OCI-LY7 (cell line): ENCODE data around the gene ERCC6L. TPM values are rescaled to one million over a fixed set of nuclear protein-coding genes. Genes with fewer than 3 reads are reported as not detected.

Experiments used
- BruUV-seq: library from RNA; stranded (reverse); fragments of 400-500 nt; replicated peaks from 2 replicates; lab custom pipeline; 2021; lab: Mats Ljungman, UMichigan
- CTCF ChIA-PET: fragments of 300-600 bp; sonication (Branson Sonifier 250); formaldehyde crosslinking; loops from one replicate; lab custom pipeline; 2022; ENCODE audit warnings: antibody characterized with exemption; ENCODE audit not compliant: unreplicated experiment; lab: Charles Lee
- POLR2A ChIA-PET: fragments of 300-600 bp; sonication (Branson Sonifier 250); formaldehyde crosslinking; loops from one replicate; lab custom pipeline; 2022; ENCODE audit warnings: antibody characterized with exemption; lab: Charles Lee
- DNase-seq: peaks from one replicate; pipeline ENCODE4 v3.0.0-alpha.2; 2015; ENCODE audit warnings: low spot score
- H2AFZ ChIP-seq: fragments of 200-600 bp; sonication (generic), shearing (Covaris generic); 2 replicates; pipeline ENCODE4 v1.6.1; 2014; ENCODE audit warnings: mild to moderate bottlenecking, antibody characterized with exemption, low read length, moderate library complexity
- H3K27ac ChIP-seq: fragments of 200-600 bp; sonication (generic); 2 replicates; pipeline ENCODE4 v1.5.1; 2014; ENCODE audit warnings: mixed run types, low read depth, mild to moderate bottlenecking, moderate library complexity, low read length, inconsistent platforms; ENCODE audit not compliant: poor library complexity, severe bottlenecking
- H3K36me3 ChIP-seq: fragments of 200-600 bp; sonication (generic); 2 replicates; pipeline ENCODE4 v1.6.1; 2014; ENCODE audit warnings: mild to moderate bottlenecking, antibody characterized with exemption, low read length, moderate library complexity, mixed read lengths; ENCODE audit not compliant: insufficient read depth
- H3K4me1 ChIP-seq: fragments of 200-600 bp; sonication (generic); 2 replicates; pipeline ENCODE4 v1.5.1; 2014; ENCODE audit warnings: mild to moderate bottlenecking, low read length; ENCODE audit not compliant: insufficient read depth, poor library complexity, severe bottlenecking
- H3K4me2 ChIP-seq: fragments of 200-600 bp; sonication (generic); 2 replicates; pipeline ENCODE4 v1.6.1; 2014; ENCODE audit warnings: mild to moderate bottlenecking, low read length
- H3K4me3 ChIP-seq: fragments of 200-600 bp; sonication (generic); 2 replicates; pipeline ENCODE4 v1.5.1; 2014; ENCODE audit warnings: mild to moderate bottlenecking, low read depth, low read length; ENCODE audit not compliant: poor library complexity, severe bottlenecking
- H3K79me2 ChIP-seq: fragments of 200-600 bp; sonication (generic); 2 replicates; pipeline ENCODE4 v1.6.1; 2016; ENCODE audit warnings: low read depth, mild to moderate bottlenecking, low read length, moderate library complexity, mixed read lengths; ENCODE audit not compliant: insufficient read depth
- H3K9me2 ChIP-seq: fragments of 200-600 bp; sonication (generic); 2 replicates; pipeline ENCODE4 v1.6.1; 2016; ENCODE audit warnings: mild to moderate bottlenecking, low read length, mixed read lengths; ENCODE audit not compliant: insufficient read depth
- H3K9me3 ChIP-seq: fragments of 200-600 bp; sonication (generic); 2 replicates; pipeline ENCODE4 v1.6.1; 2014; ENCODE audit warnings: mild to moderate bottlenecking, mixed run types, low read length, mixed read lengths
- H4K20me1 ChIP-seq: fragments of 200-600 bp; sonication (generic); 2 replicates; pipeline ENCODE4 v1.6.1; 2014; ENCODE audit warnings: mild to moderate bottlenecking, antibody characterized with exemption, low read length, moderate library complexity, mixed read lengths; ENCODE audit not compliant: insufficient read depth
- EZH2phosphoT487 ChIP-seq: fragments of 200-600 bp; sonication (generic); IDR thresholded peaks from 2 replicates; pipeline ENCODE4 v1.6.1; 2018; ENCODE audit warnings: low read depth, borderline replicate concordance, mild to moderate bottlenecking, mixed run types, antibody characterized with exemption, low read length, moderate library complexity, mixed read lengths
- intact Hi-C: fragments of 100-400 bp; cut with micrococcal nuclease; formaldehyde crosslinking; loops from one replicate; pipeline ENCODE4 v1.10.0; 2022; ENCODE audit not compliant: unreplicated experiment
- total RNA-seq, 2 experiments: library from RNA; depleted of rRNA in 1 of 2; stranded (reverse); fragments of >200 nt in 1 of 2; shearing (Covaris generic) in 1 of 2; gene quantifications; 2 replicates each; pipeline ENCODE4 v1.2.3, GENCODE V29; 2014 to 2022
- TF ChIP-seq, protein P1 (sequence below): fragments of 200-600 bp; sonication (generic); conservative IDR thresholded peaks from 2 replicates; pipeline ENCODE4 v1.5.1; 2014; ENCODE audit warnings: mild to moderate bottlenecking, antibody characterized with exemption, low read length, moderate library complexity, mixed read lengths

Gene ERCC6L
- total RNA-seq, 2 experiments from 2014 or later = 12.6 to 14.1 TPM

- intact Hi-C loops = loop anchor here (5.0 kb wide), 1 partner anchor 295 kb away; no protein-coding TSS in a partner anchor
- Histone ChIP-seq H2AFZ (no peak overlapping the region), H3K27ac (no peak overlapping the region), H3K4me1 (no peaks in the 10 kb centered on the region), H4K20me1 (no peaks in the 10 kb centered on the region), H3K9me2 (no peaks in the 10 kb centered on the region), H3K9me3 (no peaks in the 10 kb centered on the region), H3K36me3 (no peaks in the 10 kb centered on the region), H3K4me2 (no peak overlapping the region), H3K4me3 (no peak overlapping the region), H3K79me2 (no peaks in the 10 kb centered on the region)
- POLR2A ChIA-PET = interaction anchor here (0.6 kb wide), 1 partner anchor 72 kb away, joined by 3 read pairs; no protein-coding TSS in a partner anchor
- no peak for DNase-seq
- TF ChIP-seq, protein P1, sequence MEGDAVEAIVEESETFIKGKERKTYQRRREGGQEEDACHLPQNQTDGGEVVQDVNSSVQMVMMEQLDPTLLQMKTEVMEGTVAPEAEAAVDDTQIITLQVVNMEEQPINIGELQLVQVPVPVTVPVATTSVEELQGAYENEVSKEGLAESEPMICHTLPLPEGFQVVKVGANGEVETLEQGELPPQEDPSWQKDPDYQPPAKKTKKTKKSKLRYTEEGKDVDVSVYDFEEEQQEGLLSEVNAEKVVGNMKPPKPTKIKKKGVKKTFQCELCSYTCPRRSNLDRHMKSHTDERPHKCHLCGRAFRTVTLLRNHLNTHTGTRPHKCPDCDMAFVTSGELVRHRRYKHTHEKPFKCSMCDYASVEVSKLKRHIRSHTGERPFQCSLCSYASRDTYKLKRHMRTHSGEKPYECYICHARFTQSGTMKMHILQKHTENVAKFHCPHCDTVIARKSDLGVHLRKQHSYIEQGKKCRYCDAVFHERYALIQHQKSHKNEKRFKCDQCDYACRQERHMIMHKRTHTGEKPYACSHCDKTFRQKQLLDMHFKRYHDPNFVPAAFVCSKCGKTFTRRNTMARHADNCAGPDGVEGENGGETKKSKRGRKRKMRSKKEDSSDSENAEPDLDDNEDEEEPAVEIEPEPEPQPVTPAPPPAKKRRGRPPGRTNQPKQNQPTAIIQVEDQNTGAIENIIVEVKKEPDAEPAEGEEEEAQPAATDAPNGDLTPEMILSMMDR = no peak
- TF ChIP-seq EZH2phosphoT487 = no peak
- CTCF ChIA-PET = no interaction called here
- BruUV-seq = no TSS peak
Observed at GRCh38 chrX:72247206-72247942, 8.5 kb upstream of the ERCC6L start.

- no TSS peak for BruUV-seq
- intact Hi-C loops = loop anchor here (5.0 kb wide), 1 partner anchor 297 kb away; no protein-coding TSS in a partner anchor
- POLR2A ChIA-PET = interaction anchor here (0.8 to 2.2 kb wide), 2 partner anchors 32 to 289 kb away, joined by 3 to 6 read pairs; partner anchors contain the start of gene RPS4X
Observed at GRCh38 chrX:72245461-72246089, 6.7 kb upstream of the ERCC6L start.

More at GRCh38 chrX:72245461-72246089, 6.7 kb upstream of the ERCC6L start:
- DNase-seq = peak; percentile 31
- Histone ChIP-seq H3K79me2 (no peaks in the 10 kb centered on the region), H3K4me3 (no peak overlapping the region), H4K20me1 (no peaks in the 10 kb centered on the region), H3K4me1 (no peaks in the 10 kb centered on the region), H3K4me2 (no peak overlapping the region), H3K36me3 (no peaks in the 10 kb centered on the region), H3K27ac (no peak overlapping the region), H3K9me2 (no peaks in the 10 kb centered on the region), H3K9me3 (no peaks in the 10 kb centered on the region), H2AFZ (no peak overlapping the region)
- CTCF ChIA-PET = no interaction called here
- TF ChIP-seq, protein P1 = peak; percentile 78
- TF ChIP-seq EZH2phosphoT487 = no peak
